ENCODE data around the gene LINGO1.

DNA sequence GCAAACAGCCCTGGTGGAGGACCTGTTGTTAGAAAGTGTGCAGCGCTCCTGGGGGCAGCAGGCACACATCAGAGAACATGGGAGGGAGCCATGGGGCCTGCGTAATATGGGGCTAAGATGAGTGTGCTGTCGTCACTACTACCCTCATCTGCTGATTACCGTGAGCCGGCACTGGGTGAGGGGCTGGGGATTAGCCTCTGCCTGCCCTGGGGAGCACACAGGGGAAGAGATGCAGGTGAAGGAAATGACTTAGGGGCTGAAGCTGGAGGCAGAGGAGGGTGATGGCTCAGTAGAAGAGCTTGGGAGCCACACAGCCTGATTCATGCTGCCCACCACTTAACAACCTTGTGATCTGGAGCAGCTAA is 33.6 kb upstream of the LINGO1 start:
- TF ChIP-seq, protein P1, sequence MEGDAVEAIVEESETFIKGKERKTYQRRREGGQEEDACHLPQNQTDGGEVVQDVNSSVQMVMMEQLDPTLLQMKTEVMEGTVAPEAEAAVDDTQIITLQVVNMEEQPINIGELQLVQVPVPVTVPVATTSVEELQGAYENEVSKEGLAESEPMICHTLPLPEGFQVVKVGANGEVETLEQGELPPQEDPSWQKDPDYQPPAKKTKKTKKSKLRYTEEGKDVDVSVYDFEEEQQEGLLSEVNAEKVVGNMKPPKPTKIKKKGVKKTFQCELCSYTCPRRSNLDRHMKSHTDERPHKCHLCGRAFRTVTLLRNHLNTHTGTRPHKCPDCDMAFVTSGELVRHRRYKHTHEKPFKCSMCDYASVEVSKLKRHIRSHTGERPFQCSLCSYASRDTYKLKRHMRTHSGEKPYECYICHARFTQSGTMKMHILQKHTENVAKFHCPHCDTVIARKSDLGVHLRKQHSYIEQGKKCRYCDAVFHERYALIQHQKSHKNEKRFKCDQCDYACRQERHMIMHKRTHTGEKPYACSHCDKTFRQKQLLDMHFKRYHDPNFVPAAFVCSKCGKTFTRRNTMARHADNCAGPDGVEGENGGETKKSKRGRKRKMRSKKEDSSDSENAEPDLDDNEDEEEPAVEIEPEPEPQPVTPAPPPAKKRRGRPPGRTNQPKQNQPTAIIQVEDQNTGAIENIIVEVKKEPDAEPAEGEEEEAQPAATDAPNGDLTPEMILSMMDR (IDR thresholded peaks at IDR 0.05) = no peak
- TF ChIP-seq POLR2A (IDR thresholded peaks at IDR 0.05) = no peak
